Measurements from ENCODE around the gene RET. TPM values are rescaled to one million over a fixed set of nuclear protein-coding genes. Genes with fewer than 3 reads are reported as not detected.

RET gene
- total and polyA plus RNA-seq, 2 of the 8 experiments (the other 6 are each of a cell fraction or from before 2014, with no cell fraction given) = 6.7 to 8.4 TPM

- CTCF ChIA-PET (ENCODE audit: partially characterized antibody) = interaction anchor here (0.9 to 1.5 kb wide), 6 partner anchors 9 to 193 kb away, joined by 3 to 5 read pairs (median 3); no protein-coding TSS in a partner anchor
- Histone ChIP-seq H4K20me1 (replicated peaks in 1 of 2; ENCODE audit: control insufficient read depth in 1 of 2, insufficient read depth in 2 of 2, low read length in 2 of 2) (no peaks in the 10 kb centered on the region), H3K36me3 (ENCODE audit: control insufficient read depth in 2 of 4, insufficient read depth in 4 of 4, low read length in 3 of 4) (no peaks in the 10 kb centered on the region), H3K27me3 (replicated peaks in 1 of 4; ENCODE audit: control insufficient read depth in 3 of 4, extremely low read depth in 1 of 4, insufficient read depth in 3 of 4, low read length in 3 of 4) (no peaks in the 10 kb centered on the region; a peak in 1 of 7 replicates), H2BK12ac (ENCODE audit: low read depth, low read length) (0 out of 2 replicates have a peak overlapping the region, but pooled peaks have one; percentile 9), H4K91ac (replicated peaks; ENCODE audit: insufficient read length, low read length) (no peak overlapping the region), H4K5ac (ENCODE audit: insufficient read length, low read depth, low read length) (no peak overlapping the region), H3K4me2 (ENCODE audit: insufficient read depth in 1 of 2, low read depth in 2 of 2, low read length in 2 of 2) (no peak overlapping the region), H2BK5ac (ENCODE audit: low read depth, low read length) (no peak overlapping the region), H3K4ac (replicated peaks; ENCODE audit: insufficient read length, low read depth, low read length) (no peak overlapping the region), H3K56ac (replicated peaks; ENCODE audit: insufficient read length, low read depth, low read length) (no peak overlapping the region), H3K27ac (ENCODE audit: low read depth, low read length) (no peak overlapping the region), H3K9me3 (ENCODE audit: insufficient read depth in 2 of 2, low read depth in 1 of 2, low read length in 1 of 2) (no peaks in the 10 kb centered on the region), H4K8ac (ENCODE audit: extremely low read depth, insufficient read depth, low read length) (peak overlapping the region; percentile 46; the same call in 1 of the 2 replicates), H3K9ac (replicated peaks in 1 of 4; ENCODE audit: extremely low read depth in 1 of 4, low read depth in 3 of 4, low read length in 3 of 4) (no peak overlapping the region), H2AK5ac (ENCODE audit: low read depth, low read length) (no peak overlapping the region), H3K14ac (ENCODE audit: insufficient read length) (no peak overlapping the region), H3K23me2 (ENCODE audit: low read depth, low read length) (no peaks in the 10 kb centered on the region), H2AFZ (ENCODE audit: low read length) (no peak overlapping the region), H3K4me3 (ENCODE audit: extremely low read depth in 1 of 4, insufficient read depth in 2 of 4, low read depth in 3 of 4, low read length in 4 of 4) (no peak overlapping the region), H3K18ac (ENCODE audit: extremely low read depth, low read length) (no peak overlapping the region; the same call in 1 of the 2 replicates), H2BK20ac (ENCODE audit: low read length) (no peak overlapping the region), H3K79me1 (ENCODE audit: low read depth, low read length) (no peaks in the 10 kb centered on the region), H3K4me1 (replicated peaks in 1 of 4; ENCODE audit: control insufficient read depth in 3 of 4, insufficient read depth in 4 of 4, low read length in 3 of 4) (no peaks in the 10 kb centered on the region; a peak in 1 of 7 replicates), H3K23ac (ENCODE audit: insufficient read length) (no peak overlapping the region), H2BK120ac (replicated peaks; ENCODE audit: low read depth, low read length) (no peak overlapping the region), H3K79me2 (ENCODE audit: control insufficient read depth in 1 of 2, insufficient read depth in 2 of 2, low read length in 2 of 2) (no peaks in the 10 kb centered on the region), H2BK15ac (ENCODE audit: low read length) (no peak overlapping the region)
- no peak for FAIRE-seq
- WGBS, 2 experiments (ENCODE audit: extremely low coverage in 1 of 2, insufficient coverage in 1 of 2, insufficient read length in 1 of 2, insufficient replicate concordance in 2 of 2, low coverage in 1 of 2, low lambda C conversion rate in 2 of 2, missing lambda C conversion rate in 1 of 2) = 89% methylated on average over 13 of the region's 13 CpGs; no CpG with 5 or more reads in 1 of the 2 experiments
- POLR2A ChIA-PET (ENCODE audit: partially characterized antibody) = interaction anchor here (0.6 kb wide), 1 partner anchor 60 kb away, joined by 3 read pairs; no protein-coding TSS in a partner anchor
- DNase-seq (ENCODE audit: low read depth in 1 of 2, low spot score in 2 of 2) = no peak
- TF ChIP-seq CBX8 (IDR thresholded peaks at IDR 0.05; ENCODE audit: borderline replicate concordance, low read depth, low read length) (no peak), JUND (IDR thresholded peaks at IDR 0.05; ENCODE audit: low read length) (no peak), POLR2AphosphoS5 (IDR thresholded peaks at IDR 0.05; ENCODE audit: low read depth, low read length) (no peak), SP1 (IDR thresholded peaks at IDR 0.05; ENCODE audit: low read depth, low read length) (no peak), RBBP5 (IDR thresholded peaks at IDR 0.05; ENCODE audit: borderline replicate concordance, low read depth, low read length) (no peak), GABPA (IDR thresholded peaks at IDR 0.05; ENCODE audit: borderline replicate concordance, insufficient read depth, low read length) (no peak), EZH2 (IDR thresholded peaks at IDR 0.05; ENCODE audit: low read depth, low read length, severe bottlenecking) (no peak), SIN3A (conservative IDR thresholded peaks at IDR 0.05 in 1 of 2, IDR thresholded peaks at IDR 0.05 in 1 of 2; ENCODE audit: low read depth in 1 of 2, low read length in 2 of 2) (no peak), PHF8 (conservative IDR thresholded peaks at IDR 0.05; ENCODE audit: low read depth, low read length) (no peak), ATF2 (IDR thresholded peaks at IDR 0.05; ENCODE audit: low read length) (no peak)
These were observed 18.0 kb upstream of the RET start for GRCh38 chr10:43058716-43059335.

All from H1 (cell line).